Thyroid gland (tissue), 4 donors: Measurements from ENCODE around the gene SPOCK1.

ENCODE experiments used
- POLR2A ChIP-seq, 2 donors: fragments of 450-650 bp; IDR thresholded peaks; one replicate each; pipeline ENCODE4 v1.6.1; 2017; ENCODE audit warnings: antibody characterized with exemption in 2 of 2, mild to moderate bottlenecking in 2 of 2, moderate library complexity in 1 of 2
- TF ChIP-seq, protein P1 (sequence below), 6 experiments: fragments of 200-600 bp in 3 of 6; fragments of 450-650 bp in 3 of 6; sonication (generic) in 3 of 6; IDR thresholded peaks; one replicate each; pipeline ENCODE4 v1.5.1; 2016 to 2019; ENCODE audit warnings: antibody characterized with exemption in 6 of 6, mild to moderate bottlenecking in 2 of 6, inconsistent platforms in 1 of 6, moderate library complexity in 1 of 6

DNA sequence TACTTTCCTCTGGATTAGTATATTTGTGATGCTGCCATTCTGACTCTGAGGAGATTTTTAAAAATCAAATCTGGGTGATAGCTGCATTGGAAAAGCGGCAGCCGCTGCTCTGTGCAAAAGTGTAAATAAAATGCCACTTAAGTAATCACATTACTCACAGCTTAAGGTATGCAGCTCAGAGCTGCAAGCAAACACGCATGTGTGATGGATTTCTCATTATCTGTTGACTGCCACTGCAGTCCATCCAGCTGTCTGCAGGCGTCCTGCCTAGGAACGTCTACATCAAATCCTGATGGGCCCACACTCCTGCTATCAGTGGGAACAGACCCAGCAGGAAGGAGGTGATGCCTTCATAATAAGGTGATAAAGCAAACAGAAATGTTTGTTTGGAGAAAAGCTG is 216.9 kb downstream of the SPOCK1 start:
- TF ChIP-seq, protein P1, sequence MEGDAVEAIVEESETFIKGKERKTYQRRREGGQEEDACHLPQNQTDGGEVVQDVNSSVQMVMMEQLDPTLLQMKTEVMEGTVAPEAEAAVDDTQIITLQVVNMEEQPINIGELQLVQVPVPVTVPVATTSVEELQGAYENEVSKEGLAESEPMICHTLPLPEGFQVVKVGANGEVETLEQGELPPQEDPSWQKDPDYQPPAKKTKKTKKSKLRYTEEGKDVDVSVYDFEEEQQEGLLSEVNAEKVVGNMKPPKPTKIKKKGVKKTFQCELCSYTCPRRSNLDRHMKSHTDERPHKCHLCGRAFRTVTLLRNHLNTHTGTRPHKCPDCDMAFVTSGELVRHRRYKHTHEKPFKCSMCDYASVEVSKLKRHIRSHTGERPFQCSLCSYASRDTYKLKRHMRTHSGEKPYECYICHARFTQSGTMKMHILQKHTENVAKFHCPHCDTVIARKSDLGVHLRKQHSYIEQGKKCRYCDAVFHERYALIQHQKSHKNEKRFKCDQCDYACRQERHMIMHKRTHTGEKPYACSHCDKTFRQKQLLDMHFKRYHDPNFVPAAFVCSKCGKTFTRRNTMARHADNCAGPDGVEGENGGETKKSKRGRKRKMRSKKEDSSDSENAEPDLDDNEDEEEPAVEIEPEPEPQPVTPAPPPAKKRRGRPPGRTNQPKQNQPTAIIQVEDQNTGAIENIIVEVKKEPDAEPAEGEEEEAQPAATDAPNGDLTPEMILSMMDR (IDR thresholded peaks at IDR 0.05), result no peak
- TF ChIP-seq POLR2A (IDR thresholded peaks at IDR 0.05), result no peak
